GM10266 (cell line): Measurements from ENCODE around the gene ZNF429.

Experiments
- DNase-seq: peaks from one replicate; pipeline ENCODE4 v3.0.0; 2012; ENCODE audit errors: extremely low spot score
- TF ChIP-seq, protein P1 (sequence below): IDR thresholded peaks from 2 replicates; pipeline ENCODE4 v1.5.1; 2012; ENCODE audit warnings: mild to moderate bottlenecking, low read depth; ENCODE audit not compliant: control insufficient read depth, insufficient read depth; ENCODE audit errors: missing control alignments

Gene ZNF429

DNA sequence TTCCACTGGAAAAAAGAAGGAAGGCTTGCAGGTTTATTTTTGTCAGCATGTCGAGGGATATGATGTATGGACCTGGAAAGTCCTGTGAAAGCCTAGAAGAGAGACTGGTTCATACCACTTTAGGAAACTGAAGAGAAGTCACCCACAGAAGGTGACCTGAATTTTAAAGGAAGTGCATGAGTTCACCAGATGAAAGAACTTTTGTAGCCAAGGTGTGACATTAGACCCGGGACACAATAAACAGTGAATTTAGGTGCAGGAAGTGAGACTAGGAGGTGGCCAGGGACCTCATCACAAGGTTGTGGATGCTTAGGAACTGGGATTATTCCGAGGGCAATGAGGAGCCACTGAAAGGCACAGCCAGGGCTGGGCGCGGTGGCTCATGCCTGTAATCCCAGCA is 79.1 kb downstream of the ZNF429 start:
- DNase-seq = no peak
- TF ChIP-seq, protein P1, sequence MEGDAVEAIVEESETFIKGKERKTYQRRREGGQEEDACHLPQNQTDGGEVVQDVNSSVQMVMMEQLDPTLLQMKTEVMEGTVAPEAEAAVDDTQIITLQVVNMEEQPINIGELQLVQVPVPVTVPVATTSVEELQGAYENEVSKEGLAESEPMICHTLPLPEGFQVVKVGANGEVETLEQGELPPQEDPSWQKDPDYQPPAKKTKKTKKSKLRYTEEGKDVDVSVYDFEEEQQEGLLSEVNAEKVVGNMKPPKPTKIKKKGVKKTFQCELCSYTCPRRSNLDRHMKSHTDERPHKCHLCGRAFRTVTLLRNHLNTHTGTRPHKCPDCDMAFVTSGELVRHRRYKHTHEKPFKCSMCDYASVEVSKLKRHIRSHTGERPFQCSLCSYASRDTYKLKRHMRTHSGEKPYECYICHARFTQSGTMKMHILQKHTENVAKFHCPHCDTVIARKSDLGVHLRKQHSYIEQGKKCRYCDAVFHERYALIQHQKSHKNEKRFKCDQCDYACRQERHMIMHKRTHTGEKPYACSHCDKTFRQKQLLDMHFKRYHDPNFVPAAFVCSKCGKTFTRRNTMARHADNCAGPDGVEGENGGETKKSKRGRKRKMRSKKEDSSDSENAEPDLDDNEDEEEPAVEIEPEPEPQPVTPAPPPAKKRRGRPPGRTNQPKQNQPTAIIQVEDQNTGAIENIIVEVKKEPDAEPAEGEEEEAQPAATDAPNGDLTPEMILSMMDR = no peak

DNA sequence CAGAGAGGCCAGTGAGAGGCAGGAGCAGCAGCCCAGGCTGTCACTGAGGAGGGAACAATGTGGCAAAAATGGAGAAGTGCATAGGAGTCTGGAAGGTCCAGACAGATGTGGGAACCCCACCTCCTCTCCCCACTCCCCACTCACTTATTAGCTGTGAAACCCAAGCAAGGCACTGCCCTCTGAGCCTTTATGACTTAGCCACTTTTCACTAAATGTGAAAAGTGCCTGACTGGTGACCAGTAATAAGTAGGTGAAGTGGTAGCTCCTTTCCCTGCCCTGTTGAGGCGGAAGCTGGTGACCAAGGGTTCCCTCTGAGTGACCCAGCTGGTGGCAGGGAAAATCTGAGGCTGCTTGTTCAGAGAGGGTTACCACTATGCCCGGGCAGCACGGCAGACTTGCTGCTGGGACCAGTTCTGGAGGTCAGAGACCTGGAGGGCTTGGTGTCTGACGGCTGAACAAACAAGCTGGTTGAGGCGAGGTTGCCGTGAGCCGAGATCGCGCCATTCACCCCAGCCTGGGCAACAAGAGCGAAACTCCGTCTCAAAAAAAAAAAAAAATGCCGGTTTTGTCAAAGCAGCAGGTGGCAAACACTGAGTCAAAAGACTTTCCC is 80.0 kb downstream of the ZNF429 start:
- TF ChIP-seq, protein P1 = no peak
- DNase-seq = no peak

DNA sequence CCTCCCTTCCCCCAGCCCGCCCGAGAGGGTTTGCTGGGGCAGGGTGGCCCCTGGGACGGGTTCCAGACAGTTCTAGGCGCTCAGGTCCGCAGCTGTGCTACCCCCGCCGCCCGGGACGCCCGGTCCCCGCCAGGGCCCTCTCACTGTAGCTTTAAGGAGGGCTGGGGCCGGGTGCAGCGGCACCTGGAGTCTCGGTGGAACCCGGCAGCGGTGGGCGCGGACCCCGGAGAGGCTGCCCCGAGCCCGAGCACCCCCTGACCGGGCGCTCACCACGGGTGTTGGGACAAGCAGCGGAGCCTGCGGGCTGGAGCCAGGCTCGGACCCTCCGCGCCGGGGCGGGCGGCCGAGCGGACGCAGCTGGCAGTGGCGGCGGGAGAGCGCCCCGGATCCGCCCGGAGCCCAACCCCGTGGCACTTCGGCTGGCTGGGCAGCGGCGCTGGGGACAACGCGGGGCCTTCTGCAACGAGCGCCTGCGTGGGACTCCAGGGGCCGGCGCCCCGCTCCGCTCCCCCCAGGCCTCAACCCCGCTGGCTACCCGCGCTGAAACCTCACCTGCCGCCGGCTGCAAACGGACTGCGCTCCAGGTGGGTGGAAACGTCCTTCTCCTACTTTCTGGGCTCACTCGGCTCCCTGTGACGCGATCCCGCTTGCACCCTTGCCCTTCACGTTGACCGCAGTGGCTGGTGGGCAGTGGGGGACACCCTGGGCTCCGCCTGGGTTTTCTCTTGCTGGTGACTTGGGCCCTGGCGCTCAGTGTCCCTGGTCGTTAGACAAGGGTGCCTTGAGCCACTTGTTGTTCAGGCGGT is 81.1 kb downstream of the ZNF429 start:
- DNase-seq = no peak
- TF ChIP-seq, protein P1 = no peak

DNA sequence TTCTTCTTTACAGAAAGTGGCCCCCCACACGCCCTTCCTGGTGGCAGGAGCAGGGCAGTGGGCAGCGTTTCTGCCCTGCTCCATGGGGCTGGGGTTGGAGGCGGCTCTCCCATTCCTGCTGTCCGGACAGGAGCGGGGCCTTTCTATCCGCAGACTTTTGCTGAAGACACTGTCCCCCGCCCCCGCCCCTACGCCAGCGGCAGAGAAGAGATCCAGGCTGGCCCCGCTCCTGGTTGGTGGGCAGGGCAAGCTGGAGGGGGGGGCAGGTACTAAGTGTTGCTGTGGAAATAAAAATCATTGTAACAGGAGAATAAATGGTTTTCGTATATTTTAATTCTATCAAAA is 81.7 kb downstream of the ZNF429 start:
- TF ChIP-seq, protein P1 = no peak
- no peak for DNase-seq

DNA sequence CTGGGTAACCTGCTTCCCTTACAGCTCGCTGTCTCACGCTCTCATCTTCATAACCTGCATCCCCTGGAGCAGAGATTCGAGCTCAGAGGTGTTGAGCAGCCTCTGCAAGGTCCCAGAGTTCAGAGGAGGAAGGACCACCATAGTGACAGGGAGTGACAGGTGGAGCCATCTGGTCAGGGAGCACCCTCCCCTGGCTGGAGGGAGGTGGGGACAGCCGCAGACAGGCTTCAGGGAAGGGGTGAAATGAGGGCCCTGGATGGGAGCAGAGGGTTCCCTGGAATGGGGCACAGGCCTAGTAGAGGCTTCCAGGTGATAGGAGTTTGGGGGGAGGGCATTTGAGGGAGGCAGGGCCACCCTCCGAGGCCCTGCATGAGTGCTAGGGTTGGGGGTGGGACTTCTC is 82.1 kb downstream of the ZNF429 start:
- TF ChIP-seq, protein P1 = no peak
- DNase-seq = no peak

DNA sequence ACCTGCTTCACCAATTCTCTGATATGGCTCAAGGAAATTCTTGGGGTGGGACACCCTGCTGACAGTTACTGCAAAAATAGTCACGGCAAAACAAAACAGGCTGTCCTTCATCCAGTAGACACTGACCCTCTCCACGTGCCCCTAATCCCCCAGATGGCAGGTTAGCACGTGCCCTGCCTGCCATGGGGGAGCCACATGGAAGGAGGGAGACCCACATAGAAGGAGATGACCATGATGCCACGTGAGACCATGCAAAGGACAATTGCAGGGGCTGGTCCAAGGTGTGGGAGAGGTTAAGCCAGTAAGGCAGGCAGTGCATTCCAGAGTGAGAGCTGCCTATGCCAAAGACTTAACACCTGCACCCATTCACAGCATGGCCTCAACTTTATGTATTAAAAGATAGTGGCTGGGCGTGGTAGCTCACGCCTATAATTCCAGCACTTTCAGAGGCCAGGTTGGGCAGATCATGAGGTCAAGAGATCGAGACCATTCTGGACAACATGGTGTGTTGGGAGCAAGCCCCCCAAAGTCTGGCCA is 82.7 kb downstream of the ZNF429 start:
- no peak for DNase-seq

More for the DNA sequence above, 82.7 kb downstream of the ZNF429 start:
- TF ChIP-seq, protein P1 = no peak
